ENCODE results near the gene HM13.
"Not testable (repeated sequence)": the region's sequence is repeated elsewhere in the genome, so short reads cannot be mapped to it uniquely, and the experiment has no call there.

The HM13 gene

GRCh38 chr20:31605902-31606803 is 91.9 kb downstream of the HM13 start:
- Histone ChIP-seq H3K27ac (no peak overlapping the region), H3K36me3 (no peaks in the 10 kb centered on the region), H3K27me3 (peaks cover 45% of the 10 kb centered on the region), H3K9me3 (no peaks in the 10 kb centered on the region), H3K4me3 (ENCODE audit: low read depth in 1 of 2, low read length in 1 of 2) (peak overlapping the region; percentile 78 to 84), H3K4me1 (ENCODE audit: control insufficient read depth in 1 of 2, insufficient read depth in 1 of 2, low read depth in 1 of 2, low read length in 1 of 2) (peaks cover 68 to 71% of the 10 kb centered on the region in 2 experiments)
- TF ChIP-seq CTCF (IDR thresholded peaks at IDR 0.05), result no peak

GRCh38 chr20:31606804-31607639 is 92.8 kb downstream of the HM13 start:
- H3K9me3 ChIP-seq, result no peaks in the 10 kb centered on the region
- no peak for TF ChIP-seq CTCF (IDR thresholded peaks at IDR 0.05)
- H3K27me3 ChIP-seq, result peaks cover 45% of the 10 kb centered on the region
- no peak overlapping the region for H3K27ac ChIP-seq
- H3K4me3 ChIP-seq (ENCODE audit: low read depth in 1 of 2, low read length in 1 of 2), result no peak overlapping the region
- no peaks in the 10 kb centered on the region for H3K36me3 ChIP-seq
- peaks cover 77 to 79% of the 10 kb centered on the region in 2 experiments for H3K4me1 ChIP-seq (ENCODE audit: control insufficient read depth in 1 of 2, insufficient read depth in 1 of 2, low read depth in 1 of 2, low read length in 1 of 2)

- TF ChIP-seq CTCF (IDR thresholded peaks at IDR 0.05), result no peak
- Histone ChIP-seq H3K27me3 (peaks cover 45% of the 10 kb centered on the region), H3K9me3 (no peaks in the 10 kb centered on the region), H3K36me3 (no peaks in the 10 kb centered on the region), H3K4me1 (ENCODE audit: control insufficient read depth in 1 of 2, insufficient read depth in 1 of 2, low read depth in 1 of 2, low read length in 1 of 2) (peaks cover 81 to 83% of the 10 kb centered on the region in 2 experiments), H3K27ac (no peak overlapping the region), H3K4me3 (ENCODE audit: low read depth in 1 of 2, low read length in 1 of 2) (no peak overlapping the region)
These were observed 93.5 kb downstream of the HM13 start for GRCh38 chr20:31607640-31608250.

GRCh38 chr20:31608251-31608945 is 94.2 kb downstream of the HM13 start:
- peaks cover 78 to 79% of the 10 kb centered on the region in 2 experiments for H3K4me1 ChIP-seq (ENCODE audit: control insufficient read depth in 1 of 2, insufficient read depth in 1 of 2, low read depth in 1 of 2, low read length in 1 of 2)

GRCh38 chr20:31612271-31612640 is 98.0 kb downstream of the HM13 start:
- H3K27ac ChIP-seq, result peak overlapping the region; percentile 20
- not testable (repeated sequence) for H3K36me3 ChIP-seq, H3K9me3 ChIP-seq
- H3K4me3 ChIP-seq (ENCODE audit: low read depth in 1 of 2, low read length in 1 of 2), result peak overlapping the region in 1 of 2 experiments; percentile 41
- H3K4me1 ChIP-seq (ENCODE audit: control insufficient read depth in 1 of 2, insufficient read depth in 1 of 2, low read depth in 1 of 2, low read length in 1 of 2), result peaks cover 56 to 66% of the 10 kb centered on the region in 2 experiments
- H3K27me3 ChIP-seq, result peaks cover 16% of the 10 kb centered on the region

More at GRCh38 chr20:31608251-31608945, 94.2 kb downstream of the HM13 start:
- no peaks in the 10 kb centered on the region for H3K9me3 ChIP-seq
- TF ChIP-seq CTCF (IDR thresholded peaks at IDR 0.05), result no peak
- no peaks in the 10 kb centered on the region for H3K36me3 ChIP-seq
- H3K27ac ChIP-seq, result no peak overlapping the region
- H3K27me3 ChIP-seq, result peaks cover 45% of the 10 kb centered on the region
- peak overlapping the region; percentile 27 to 51 for H3K4me3 ChIP-seq (ENCODE audit: low read depth in 1 of 2, low read length in 1 of 2)
